GM12864 (cell line): ENCODE measurements around the gene PRLH.
A peak's percentile ranks its signal among the peaks of the same experiment; 100 is the strongest.

Experiments used
- DNase-seq: peaks from one replicate; pipeline ENCODE4 v3.0.0-alpha.2; 2011; ENCODE audit warnings: low read depth
- H3K4me3 ChIP-seq: 2 replicates; pipeline ENCODE4 v1.5.1; 2011; ENCODE audit warnings: mild to moderate bottlenecking, low read depth, low read length, control low read depth
- CTCF ChIP-seq: IDR thresholded peaks from 2 replicates; pipeline ENCODE4 v1.5.1; 2011; ENCODE audit warnings: low read depth, mild to moderate bottlenecking, moderate library complexity, low read length, control low read depth, inconsistent platforms; ENCODE audit errors: missing control alignments

The PRLH gene

GRCh38 chr2:237612527-237613357, 46.4 kb downstream of the PRLH start:
- no peak for TF ChIP-seq CTCF
- DNase-seq, result no peak
- no peak overlapping the region for H3K4me3 ChIP-seq

GRCh38 chr2:237613679-237614078, 47.3 kb downstream of the PRLH start:
- DNase-seq, result no peak
- H3K4me3 ChIP-seq, result no peak overlapping the region
- no peak for TF ChIP-seq CTCF

- TF ChIP-seq CTCF, result peak; percentile 12
- H3K4me3 ChIP-seq, result no peak overlapping the region
- DNase-seq, result no peak
Measured at GRCh38 chr2:237614151-237614720, 47.9 kb downstream of the PRLH start.

GRCh38 chr2:237615631-237616249, 49.4 kb downstream of the PRLH start:
- TF ChIP-seq CTCF, result no peak
- no peak for DNase-seq
- H3K4me3 ChIP-seq, result no peak overlapping the region

- no peak for DNase-seq
- no peak overlapping the region for H3K4me3 ChIP-seq
- no peak for TF ChIP-seq CTCF
Measured at GRCh38 chr2:237616373-237616733, 50.0 kb downstream of the PRLH start.
